PC-9 (cell line): ENCODE results near the gene OSBPL7.

ENCODE experiments used
- EZH2 ChIP-seq: fragments of 200-600 bp; sonication (generic); IDR thresholded peaks from 2 replicates; pipeline ENCODE4 v1.8.0; 2017; ENCODE audit warnings: antibody characterized with exemption, low read depth
- TF ChIP-seq, protein P1 (sequence below): fragments of 200-600 bp; sonication (generic); conservative IDR thresholded peaks from 2 replicates; pipeline ENCODE4 v1.6.1; 2017; ENCODE audit warnings: mixed run types, antibody characterized with exemption, mild to moderate bottlenecking, moderate library complexity

DNA sequence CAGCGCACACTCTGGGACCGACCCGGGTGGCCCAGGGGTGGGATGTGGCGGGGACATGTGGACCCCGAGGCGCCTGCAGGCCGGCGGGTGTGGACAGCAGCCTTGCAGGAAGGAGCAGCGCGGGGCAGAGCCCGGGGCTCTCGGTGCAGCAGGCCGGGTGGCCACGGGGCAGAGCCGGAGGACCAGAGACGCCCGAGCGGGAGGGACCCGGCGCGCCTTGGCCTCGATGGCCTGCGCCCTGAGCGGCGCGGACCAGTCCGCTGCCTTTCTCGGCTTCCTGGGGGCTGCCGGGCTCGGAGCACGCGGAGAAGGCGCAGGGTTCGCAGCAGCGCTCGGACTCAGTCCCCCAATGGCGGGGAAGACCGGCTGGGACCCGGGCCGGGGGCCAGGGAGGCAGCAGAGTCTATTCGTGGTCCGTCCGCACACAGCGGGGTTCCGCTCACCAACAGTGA is 43.4 kb downstream of the OSBPL7 start:
- TF ChIP-seq, protein P1, sequence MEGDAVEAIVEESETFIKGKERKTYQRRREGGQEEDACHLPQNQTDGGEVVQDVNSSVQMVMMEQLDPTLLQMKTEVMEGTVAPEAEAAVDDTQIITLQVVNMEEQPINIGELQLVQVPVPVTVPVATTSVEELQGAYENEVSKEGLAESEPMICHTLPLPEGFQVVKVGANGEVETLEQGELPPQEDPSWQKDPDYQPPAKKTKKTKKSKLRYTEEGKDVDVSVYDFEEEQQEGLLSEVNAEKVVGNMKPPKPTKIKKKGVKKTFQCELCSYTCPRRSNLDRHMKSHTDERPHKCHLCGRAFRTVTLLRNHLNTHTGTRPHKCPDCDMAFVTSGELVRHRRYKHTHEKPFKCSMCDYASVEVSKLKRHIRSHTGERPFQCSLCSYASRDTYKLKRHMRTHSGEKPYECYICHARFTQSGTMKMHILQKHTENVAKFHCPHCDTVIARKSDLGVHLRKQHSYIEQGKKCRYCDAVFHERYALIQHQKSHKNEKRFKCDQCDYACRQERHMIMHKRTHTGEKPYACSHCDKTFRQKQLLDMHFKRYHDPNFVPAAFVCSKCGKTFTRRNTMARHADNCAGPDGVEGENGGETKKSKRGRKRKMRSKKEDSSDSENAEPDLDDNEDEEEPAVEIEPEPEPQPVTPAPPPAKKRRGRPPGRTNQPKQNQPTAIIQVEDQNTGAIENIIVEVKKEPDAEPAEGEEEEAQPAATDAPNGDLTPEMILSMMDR, result no peak
- no peak for TF ChIP-seq EZH2
